Spleen (tissue), 7 donors: ENCODE results near the gene DECR2.
"Not testable (repeated sequence)": the region's sequence is repeated elsewhere in the genome, so short reads cannot be mapped to it uniquely, and the experiment has no call there.

ENCODE experiments used
- POLR2A ChIP-seq, 3 donors: fragments of 450-650 bp; IDR thresholded peaks; one replicate each; pipeline ENCODE4 v1.5.1; 2017; ENCODE audit warnings: antibody characterized with exemption in 3 of 3, mild to moderate bottlenecking in 1 of 3
- POLR2AphosphoS5 ChIP-seq, 3 donors: sonication (generic); formaldehyde crosslinking; IDR thresholded peaks; one replicate each; pipeline ENCODE4 v1.5.1; 2017; ENCODE audit warnings: antibody characterized with exemption in 3 of 3
- TF ChIP-seq, protein P1 (sequence below), 11 experiments: fragments of 200-600 bp in 7 of 11; fragments of 450-650 bp in 4 of 11; sonication (generic) in 4 of 11; IDR thresholded peaks in 8 of 11; conservative IDR thresholded peaks in 3 of 11; 1 replicate in 7 of 11; 2 replicates in 4 of 11; pipeline versions ENCODE4 v1.4.0 to v1.8.0; 2016 to 2021; ENCODE audit warnings: antibody characterized with exemption in 11 of 11, inconsistent platforms in 4 of 11, mild to moderate bottlenecking in 1 of 11
- donor health status: DM: no; HTN: no; CAD: no; lungs with moderate emphysema.
- donor health status: DM: no; HTN: no; CAD: no.
- donor health status: DM: no; HTN: no; CAD: no.

DNA sequence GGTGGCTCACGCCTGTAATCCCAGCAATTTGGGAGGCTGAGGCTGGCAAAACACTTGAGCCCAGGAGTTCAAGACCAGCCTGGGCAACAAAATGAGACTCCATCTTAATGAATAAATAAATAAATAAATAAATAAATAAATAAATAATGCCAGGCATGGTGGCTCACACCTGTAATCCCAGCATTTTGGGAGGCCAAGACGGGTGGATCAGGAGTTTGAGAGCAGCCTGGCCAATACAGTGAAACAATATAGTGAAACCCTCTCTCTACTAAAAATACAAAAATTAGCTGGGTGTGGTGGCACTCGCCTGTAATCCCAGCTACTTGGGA, 13.4 kb downstream of the DECR2 start:
- TF ChIP-seq, protein P1, sequence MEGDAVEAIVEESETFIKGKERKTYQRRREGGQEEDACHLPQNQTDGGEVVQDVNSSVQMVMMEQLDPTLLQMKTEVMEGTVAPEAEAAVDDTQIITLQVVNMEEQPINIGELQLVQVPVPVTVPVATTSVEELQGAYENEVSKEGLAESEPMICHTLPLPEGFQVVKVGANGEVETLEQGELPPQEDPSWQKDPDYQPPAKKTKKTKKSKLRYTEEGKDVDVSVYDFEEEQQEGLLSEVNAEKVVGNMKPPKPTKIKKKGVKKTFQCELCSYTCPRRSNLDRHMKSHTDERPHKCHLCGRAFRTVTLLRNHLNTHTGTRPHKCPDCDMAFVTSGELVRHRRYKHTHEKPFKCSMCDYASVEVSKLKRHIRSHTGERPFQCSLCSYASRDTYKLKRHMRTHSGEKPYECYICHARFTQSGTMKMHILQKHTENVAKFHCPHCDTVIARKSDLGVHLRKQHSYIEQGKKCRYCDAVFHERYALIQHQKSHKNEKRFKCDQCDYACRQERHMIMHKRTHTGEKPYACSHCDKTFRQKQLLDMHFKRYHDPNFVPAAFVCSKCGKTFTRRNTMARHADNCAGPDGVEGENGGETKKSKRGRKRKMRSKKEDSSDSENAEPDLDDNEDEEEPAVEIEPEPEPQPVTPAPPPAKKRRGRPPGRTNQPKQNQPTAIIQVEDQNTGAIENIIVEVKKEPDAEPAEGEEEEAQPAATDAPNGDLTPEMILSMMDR (IDR thresholded peaks at IDR 0.05 in 8 of 11, conservative IDR thresholded peaks at IDR 0.05 in 3 of 11), result not testable (repeated sequence)
- not testable (repeated sequence) for TF ChIP-seq POLR2A, POLR2AphosphoS5 (IDR thresholded peaks at IDR 0.05)
